ENCODE data around the gene MRPL52.

DNA sequence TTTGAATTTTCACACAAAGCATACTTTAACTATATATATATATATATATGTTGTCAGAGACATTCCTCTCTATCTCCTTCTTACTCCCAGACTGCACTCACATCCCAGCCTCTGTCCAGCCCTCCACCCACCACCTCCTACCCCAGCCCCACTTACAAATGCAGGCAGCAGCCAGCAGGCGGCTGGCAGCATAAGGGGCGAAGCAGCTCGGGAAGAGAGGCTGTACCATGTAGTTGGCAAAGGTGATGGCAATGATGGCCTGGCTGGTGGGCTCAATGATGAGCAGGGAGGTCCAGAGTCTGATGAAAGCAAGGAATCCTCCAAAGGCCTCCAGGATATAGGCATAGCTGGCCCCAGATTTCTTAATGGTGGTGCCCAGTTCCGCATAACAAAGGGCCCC lies 16.9 kb upstream of the MRPL52 start:
- TF ChIP-seq, protein P1, sequence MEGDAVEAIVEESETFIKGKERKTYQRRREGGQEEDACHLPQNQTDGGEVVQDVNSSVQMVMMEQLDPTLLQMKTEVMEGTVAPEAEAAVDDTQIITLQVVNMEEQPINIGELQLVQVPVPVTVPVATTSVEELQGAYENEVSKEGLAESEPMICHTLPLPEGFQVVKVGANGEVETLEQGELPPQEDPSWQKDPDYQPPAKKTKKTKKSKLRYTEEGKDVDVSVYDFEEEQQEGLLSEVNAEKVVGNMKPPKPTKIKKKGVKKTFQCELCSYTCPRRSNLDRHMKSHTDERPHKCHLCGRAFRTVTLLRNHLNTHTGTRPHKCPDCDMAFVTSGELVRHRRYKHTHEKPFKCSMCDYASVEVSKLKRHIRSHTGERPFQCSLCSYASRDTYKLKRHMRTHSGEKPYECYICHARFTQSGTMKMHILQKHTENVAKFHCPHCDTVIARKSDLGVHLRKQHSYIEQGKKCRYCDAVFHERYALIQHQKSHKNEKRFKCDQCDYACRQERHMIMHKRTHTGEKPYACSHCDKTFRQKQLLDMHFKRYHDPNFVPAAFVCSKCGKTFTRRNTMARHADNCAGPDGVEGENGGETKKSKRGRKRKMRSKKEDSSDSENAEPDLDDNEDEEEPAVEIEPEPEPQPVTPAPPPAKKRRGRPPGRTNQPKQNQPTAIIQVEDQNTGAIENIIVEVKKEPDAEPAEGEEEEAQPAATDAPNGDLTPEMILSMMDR (IDR thresholded peaks at IDR 0.05) = peak in 1 of 6 experiments; percentile 4
- TF ChIP-seq POLR2A (IDR thresholded peaks at IDR 0.05) = no peak

Measured in Peyer's patch (tissue), 4 donors.